Measurements from ENCODE around the gene TYW5. TPM values are rescaled to one million over a fixed set of nuclear protein-coding genes. Genes with fewer than 3 reads are reported as not detected.

TYW5 gene
- polyA plus RNA-seq, 1 of the 3 experiments (the other 2 are of a cell fraction) = 3.6 TPM

- CTCF ChIA-PET = interaction anchor here (1.1 kb wide), 1 partner anchor 24 kb away, joined by 3 read pairs; no protein-coding TSS in a partner anchor
- Histone ChIP-seq H3K9ac (no peak overlapping the region), H3K27ac (ENCODE audit: low read depth in 2 of 2, low read length in 1 of 2) (no peak overlapping the region), H3K36me3 (replicated peaks in 1 of 2; ENCODE audit: control insufficient read depth in 1 of 2, insufficient read depth in 2 of 2, low read length in 1 of 2) (no peaks in the 10 kb centered on the region), H3K4me2 (no peak overlapping the region), H3K27me3 (ENCODE audit: insufficient read depth) (no peaks in the 10 kb centered on the region), H2AFZ (ENCODE audit: low read depth) (no peak overlapping the region), H3K9me2 (no peaks in the 10 kb centered on the region), H3K4me1 (ENCODE audit: control insufficient read depth in 1 of 2, insufficient read depth in 2 of 2, low read depth in 1 of 2, low read length in 1 of 2) (no peaks in the 10 kb centered on the region), H3K9me3 (no peaks in the 10 kb centered on the region), H4K20me1 (ENCODE audit: insufficient read depth) (no peaks in the 10 kb centered on the region), H3K79me2 (ENCODE audit: insufficient read depth) (peaks cover 8% of the 10 kb centered on the region), H3K4me3 (ENCODE audit: low read depth in 2 of 2, low read length in 1 of 2) (no peak overlapping the region), H3F3A (replicated peaks; ENCODE audit: insufficient read depth) (peaks cover 6% of the 10 kb centered on the region)
- WGBS (ENCODE audit: low lambda C conversion rate) = 55% methylated on average over 2 of the region's 2 CpGs
- POLR2A ChIA-PET = no interaction called here
- TF ChIP-seq RAD21 (IDR thresholded peaks at IDR 0.05; ENCODE audit: low read length) (no peak), REST (IDR thresholded peaks at IDR 0.05; ENCODE audit: low read depth, low read length) (no peak), USF1 (IDR thresholded peaks at IDR 0.05; ENCODE audit: borderline replicate concordance, low read depth) (no peak), CHD2 (IDR thresholded peaks at IDR 0.05; ENCODE audit: low read length, partially characterized antibody) (no peak), CTCF (IDR thresholded peaks at IDR 0.05) (no peak), NFIC (IDR thresholded peaks at IDR 0.05; ENCODE audit: borderline replicate concordance) (no peak), TEAD4 (IDR thresholded peaks at IDR 0.05; ENCODE audit: borderline replicate concordance, insufficient read depth) (no peak), MXI1 (IDR thresholded peaks at IDR 0.05; ENCODE audit: low read depth, low read length) (no peak), ELF1 (IDR thresholded peaks at IDR 0.05) (no peak), SMC3 (IDR thresholded peaks at IDR 0.05; ENCODE audit: low read depth, low read length) (no peak), YY1 (IDR thresholded peaks at IDR 0.05; ENCODE audit: low read depth) (no peak), MAX (IDR thresholded peaks at IDR 0.05; ENCODE audit: low read depth) (no peak), USF2 (IDR thresholded peaks at IDR 0.05; ENCODE audit: borderline replicate concordance, low read depth, low read length) (no peak), FOXM1 (IDR thresholded peaks at IDR 0.05; ENCODE audit: low read depth) (no peak), RFX5 (IDR thresholded peaks at IDR 0.05; ENCODE audit: low read length) (no peak), ZBTB33 (IDR thresholded peaks at IDR 0.05; ENCODE audit: borderline replicate concordance, low read depth) (no peak), IRF3 (IDR thresholded peaks at IDR 0.05; ENCODE audit: low read depth, low read length) (no peak)
- DNase-seq = no peak
Observed at GRCh38 chr2:199907008-199907714, 48.1 kb downstream of the TYW5 start.
